ENCODE measurements around the gene PHF24. TPM values are rescaled to one million over a fixed set of nuclear protein-coding genes. Genes with fewer than 3 reads are reported as not detected.

PHF24 gene
- polyA plus RNA-seq, 1 of the 3 experiments (the other 2 are of a cell fraction): not detected

DNA sequence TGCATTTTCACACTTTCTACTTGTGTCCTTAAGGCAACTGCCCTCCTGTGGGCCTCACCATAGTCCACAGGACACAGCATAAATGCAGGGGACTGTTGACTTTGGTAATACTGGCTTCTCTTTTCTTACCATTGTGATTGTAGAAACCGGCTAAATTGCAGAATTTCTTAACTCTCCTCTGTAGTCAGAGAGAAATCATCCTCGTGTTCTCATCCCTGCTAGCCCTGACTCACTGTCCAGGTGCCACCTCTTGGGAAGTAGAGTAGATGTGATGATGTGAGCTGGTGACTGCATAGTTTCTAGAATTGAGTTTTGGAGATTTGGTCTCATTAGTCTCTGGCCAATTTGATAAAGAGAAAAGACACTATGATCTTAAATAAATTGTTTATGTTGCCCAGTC, 5.5 kb downstream of the PHF24 start:
- Histone ChIP-seq H3K36me3 (replicated peaks in 1 of 2; ENCODE audit: control insufficient read depth in 1 of 2, insufficient read depth in 2 of 2, low read length in 1 of 2) (no peaks in the 10 kb centered on the region), H3K4me2 (no peak overlapping the region), H4K20me1 (ENCODE audit: insufficient read depth) (no peaks in the 10 kb centered on the region), H3K79me2 (ENCODE audit: insufficient read depth) (no peaks in the 10 kb centered on the region), H2AFZ (ENCODE audit: low read depth) (no peak overlapping the region), H3K9me3 (no peaks in the 10 kb centered on the region), H3F3A (replicated peaks; ENCODE audit: insufficient read depth) (no peaks in the 10 kb centered on the region), H3K27me3 (ENCODE audit: insufficient read depth) (peaks cover 53% of the 10 kb centered on the region), H3K4me1 (ENCODE audit: control insufficient read depth in 1 of 2, insufficient read depth in 2 of 2, low read depth in 1 of 2, low read length in 1 of 2) (no peaks in the 10 kb centered on the region), H3K27ac (ENCODE audit: low read depth in 2 of 2, low read length in 1 of 2) (no peak overlapping the region), H3K9me2 (no peaks in the 10 kb centered on the region), H3K9ac (no peak overlapping the region), H3K4me3 (ENCODE audit: low read depth in 2 of 2, low read length in 1 of 2) (no peak overlapping the region)
- no peak for DNase-seq
- ChIA-PET CTCF (interaction anchor here (5.7 kb wide), 1 partner anchor 21 kb away, joined by 25 read pairs; no protein-coding TSS in a partner anchor), POLR2A (no interaction called here)
- 40% methylated on average over 2 of the region's 2 CpGs for WGBS (ENCODE audit: low lambda C conversion rate)
- TF ChIP-seq, protein P1, sequence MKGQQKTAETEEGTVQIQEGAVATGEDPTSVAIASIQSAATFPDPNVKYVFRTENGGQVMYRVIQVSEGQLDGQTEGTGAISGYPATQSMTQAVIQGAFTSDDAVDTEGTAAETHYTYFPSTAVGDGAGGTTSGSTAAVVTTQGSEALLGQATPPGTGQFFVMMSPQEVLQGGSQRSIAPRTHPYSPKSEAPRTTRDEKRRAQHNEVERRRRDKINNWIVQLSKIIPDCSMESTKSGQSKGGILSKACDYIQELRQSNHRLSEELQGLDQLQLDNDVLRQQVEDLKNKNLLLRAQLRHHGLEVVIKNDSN (IDR thresholded peaks at IDR 0.05; ENCODE audit: borderline replicate concordance, low read depth): no peak
- TF ChIP-seq, protein P2, sequence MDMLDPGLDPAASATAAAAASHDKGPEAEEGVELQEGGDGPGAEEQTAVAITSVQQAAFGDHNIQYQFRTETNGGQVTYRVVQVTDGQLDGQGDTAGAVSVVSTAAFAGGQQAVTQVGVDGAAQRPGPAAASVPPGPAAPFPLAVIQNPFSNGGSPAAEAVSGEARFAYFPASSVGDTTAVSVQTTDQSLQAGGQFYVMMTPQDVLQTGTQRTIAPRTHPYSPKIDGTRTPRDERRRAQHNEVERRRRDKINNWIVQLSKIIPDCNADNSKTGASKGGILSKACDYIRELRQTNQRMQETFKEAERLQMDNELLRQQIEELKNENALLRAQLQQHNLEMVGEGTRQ (IDR thresholded peaks at IDR 0.05; ENCODE audit: borderline replicate concordance, low read depth, low read length): no peak
- no peak for TF ChIP-seq YY1 (IDR thresholded peaks at IDR 0.05; ENCODE audit: low read depth)
- TF ChIP-seq GATA2 (CRISPR knock-in tag; IDR thresholded peaks at IDR 0.05): no peak
- no peak for TF ChIP-seq ELF1 (IDR thresholded peaks at IDR 0.05)
- TF ChIP-seq RAD21 (IDR thresholded peaks at IDR 0.05; ENCODE audit: low read length): no peak
- TF ChIP-seq TEAD4 (IDR thresholded peaks at IDR 0.05; ENCODE audit: borderline replicate concordance, insufficient read depth): no peak
- no peak for TF ChIP-seq EZH2phosphoT487 (IDR thresholded peaks at IDR 0.05; ENCODE audit: borderline replicate concordance, low read depth)

DNA sequence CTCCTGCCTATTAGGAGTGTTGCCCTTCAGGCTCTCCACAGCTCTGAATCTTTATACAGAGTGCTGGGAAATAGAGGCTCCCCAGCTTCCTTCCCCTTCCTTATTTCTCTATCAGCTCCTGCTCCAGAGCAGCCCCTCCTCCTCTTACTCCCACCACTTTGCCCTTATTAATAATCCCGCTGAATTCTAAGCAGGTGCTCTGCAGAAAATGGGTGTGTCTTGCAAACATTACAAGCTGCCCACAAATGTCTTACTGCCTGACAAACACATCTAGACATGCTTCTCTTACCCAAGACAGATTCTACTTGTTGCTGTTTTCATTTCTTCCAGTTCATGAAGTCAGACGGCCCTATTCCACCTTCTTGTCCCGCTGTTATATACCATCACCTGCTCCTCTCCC, 6.4 kb downstream of the PHF24 start:
- 52% methylated on average over 3 of the region's 3 CpGs for WGBS (ENCODE audit: low lambda C conversion rate)
- Histone ChIP-seq H4K20me1 (ENCODE audit: insufficient read depth) (no peaks in the 10 kb centered on the region), H3K9me3 (no peaks in the 10 kb centered on the region), H3K4me2 (no peak overlapping the region), H3K4me3 (ENCODE audit: low read depth in 2 of 2, low read length in 1 of 2) (no peak overlapping the region), H3K79me2 (ENCODE audit: insufficient read depth) (no peaks in the 10 kb centered on the region), H3K9me2 (no peaks in the 10 kb centered on the region), H3K27ac (ENCODE audit: low read depth in 2 of 2, low read length in 1 of 2) (no peak overlapping the region), H3F3A (replicated peaks; ENCODE audit: insufficient read depth) (no peaks in the 10 kb centered on the region), H3K9ac (no peak overlapping the region), H3K27me3 (ENCODE audit: insufficient read depth) (peaks cover 44% of the 10 kb centered on the region), H3K36me3 (replicated peaks in 1 of 2; ENCODE audit: control insufficient read depth in 1 of 2, insufficient read depth in 2 of 2, low read length in 1 of 2) (no peaks in the 10 kb centered on the region), H2AFZ (ENCODE audit: low read depth) (no peak overlapping the region), H3K4me1 (ENCODE audit: control insufficient read depth in 1 of 2, insufficient read depth in 2 of 2, low read depth in 1 of 2, low read length in 1 of 2) (no peaks in the 10 kb centered on the region)
- CTCF ChIA-PET: interaction anchor here (1.2 to 5.7 kb wide), 3 partner anchors 20 to 65 kb away, joined by 7 to 25 read pairs (median 7); no protein-coding TSS in a partner anchor
- TF ChIP-seq, protein P3, sequence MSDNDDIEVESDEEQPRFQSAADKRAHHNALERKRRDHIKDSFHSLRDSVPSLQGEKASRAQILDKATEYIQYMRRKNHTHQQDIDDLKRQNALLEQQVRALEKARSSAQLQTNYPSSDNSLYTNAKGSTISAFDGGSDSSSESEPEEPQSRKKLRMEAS (IDR thresholded peaks at IDR 0.05; ENCODE audit: low read depth): no peak
- TF ChIP-seq RAD21 (IDR thresholded peaks at IDR 0.05; ENCODE audit: low read length) (no peak), RFX5 (IDR thresholded peaks at IDR 0.05; ENCODE audit: low read length) (no peak), POLR2AphosphoS5 (IDR thresholded peaks at IDR 0.05; ENCODE audit: low read depth, low read length) (no peak), FOXM1 (IDR thresholded peaks at IDR 0.05; ENCODE audit: low read depth) (no peak), SMC3 (IDR thresholded peaks at IDR 0.05; ENCODE audit: low read depth, low read length) (no peak), FOSL2 (IDR thresholded peaks at IDR 0.05; ENCODE audit: borderline replicate concordance, low read depth) (no peak), EP300 (IDR thresholded peaks at IDR 0.05; ENCODE audit: borderline replicate concordance in 1 of 2, low read depth in 1 of 2, low read length in 1 of 2) (no peak)
- TF ChIP-seq, protein P4, sequence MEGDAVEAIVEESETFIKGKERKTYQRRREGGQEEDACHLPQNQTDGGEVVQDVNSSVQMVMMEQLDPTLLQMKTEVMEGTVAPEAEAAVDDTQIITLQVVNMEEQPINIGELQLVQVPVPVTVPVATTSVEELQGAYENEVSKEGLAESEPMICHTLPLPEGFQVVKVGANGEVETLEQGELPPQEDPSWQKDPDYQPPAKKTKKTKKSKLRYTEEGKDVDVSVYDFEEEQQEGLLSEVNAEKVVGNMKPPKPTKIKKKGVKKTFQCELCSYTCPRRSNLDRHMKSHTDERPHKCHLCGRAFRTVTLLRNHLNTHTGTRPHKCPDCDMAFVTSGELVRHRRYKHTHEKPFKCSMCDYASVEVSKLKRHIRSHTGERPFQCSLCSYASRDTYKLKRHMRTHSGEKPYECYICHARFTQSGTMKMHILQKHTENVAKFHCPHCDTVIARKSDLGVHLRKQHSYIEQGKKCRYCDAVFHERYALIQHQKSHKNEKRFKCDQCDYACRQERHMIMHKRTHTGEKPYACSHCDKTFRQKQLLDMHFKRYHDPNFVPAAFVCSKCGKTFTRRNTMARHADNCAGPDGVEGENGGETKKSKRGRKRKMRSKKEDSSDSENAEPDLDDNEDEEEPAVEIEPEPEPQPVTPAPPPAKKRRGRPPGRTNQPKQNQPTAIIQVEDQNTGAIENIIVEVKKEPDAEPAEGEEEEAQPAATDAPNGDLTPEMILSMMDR (IDR thresholded peaks at IDR 0.05): no peak
- no peak for DNase-seq
- POLR2A ChIA-PET: no interaction called here

Data from SK-N-SH (cell line).